ENCODE data around the gene ABL1.

The ABL1 gene

DNA sequence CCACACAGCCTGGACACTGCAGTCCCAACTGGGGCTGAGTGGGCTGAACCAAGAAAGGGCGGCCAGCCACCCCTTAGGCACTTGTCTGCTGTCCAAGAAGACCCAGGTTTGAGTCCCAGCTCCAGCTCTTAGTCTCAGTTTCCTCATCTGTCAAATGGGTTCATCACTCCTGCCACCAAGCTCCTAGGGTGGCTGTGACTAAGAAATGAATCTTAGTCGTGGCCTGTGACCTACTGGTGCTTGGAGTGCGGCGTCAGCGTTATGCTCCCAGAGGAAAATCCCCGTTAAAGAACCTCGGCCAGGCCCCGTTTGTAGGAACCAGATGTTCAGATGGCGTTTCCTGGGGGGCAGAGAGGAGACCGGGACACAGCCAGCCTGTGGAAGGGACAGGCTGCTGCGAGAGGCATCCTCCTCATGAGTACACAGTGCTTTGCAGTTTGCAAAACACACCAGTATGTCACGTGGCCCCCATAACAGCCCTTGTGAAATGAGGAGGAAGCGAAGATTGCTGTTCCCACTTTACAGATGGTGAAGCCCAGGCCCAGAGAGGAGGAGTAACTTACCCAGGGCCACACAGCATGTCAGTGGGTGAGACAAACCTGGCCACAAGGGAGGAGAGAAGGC is 100.7 kb downstream of the ABL1 start:
- DNase-seq: no peak

- DNase-seq: peak; percentile 51
Measured at GRCh38 chr9:130936285-130937117, 101.4 kb downstream of the ABL1 start.
